ENCODE data around the gene SRCIN1.

SRCIN1 gene

GRCh38 chr17:38560503-38561318 lies 45.0 kb downstream of the SRCIN1 start:
- DNase-seq: peak in 3 of 6 experiments; percentile 17 to 36 (median 23)

- DNase-seq: no peak
These were observed 45.9 kb downstream of the SRCIN1 start for GRCh38 chr17:38559880-38560230.

- DNase-seq: peak; percentile 70 to 88 (median 80)
These were observed 46.5 kb downstream of the SRCIN1 start for GRCh38 chr17:38559051-38559879.

- peak in 1 of 6 experiments; percentile 39 for DNase-seq
These were observed 47.1 kb downstream of the SRCIN1 start for GRCh38 chr17:38558728-38559050.

GRCh38 chr17:38557836-38558727 lies 47.7 kb downstream of the SRCIN1 start:
- peak; percentile 69 to 86 (median 79) for DNase-seq

- no peak for DNase-seq
These were observed 48.4 kb downstream of the SRCIN1 start for GRCh38 chr17:38557396-38557795.

- no peak for DNase-seq
These were observed 49.5 kb downstream of the SRCIN1 start for GRCh38 chr17:38556239-38556638.

- DNase-seq: no peak
These were observed 51.1 kb downstream of the SRCIN1 start for GRCh38 chr17:38554430-38555350.

GRCh38 chr17:38552343-38552742 lies 53.4 kb downstream of the SRCIN1 start:
- no peak for DNase-seq

GRCh38 chr17:38551121-38551520 lies 54.6 kb downstream of the SRCIN1 start:
- DNase-seq: no peak

- DNase-seq: no peak
These were observed 55.1 kb downstream of the SRCIN1 start for GRCh38 chr17:38550661-38551060.

- DNase-seq: no peak
These were observed 56.5 kb downstream of the SRCIN1 start for GRCh38 chr17:38549285-38549684.

GRCh38 chr17:38547444-38547843 lies 58.3 kb downstream of the SRCIN1 start:
- no peak for DNase-seq

- DNase-seq: no peak
These were observed 59.4 kb downstream of the SRCIN1 start for GRCh38 chr17:38546396-38546795.

GRCh38 chr17:38545531-38546225 lies 60.1 kb downstream of the SRCIN1 start:
- no peak for DNase-seq

GRCh38 chr17:38544839-38545209 lies 60.9 kb downstream of the SRCIN1 start:
- DNase-seq: no peak

- no peak for DNase-seq
These were observed 61.4 kb downstream of the SRCIN1 start for GRCh38 chr17:38544175-38544838.

GRCh38 chr17:38543403-38544174 lies 62.2 kb downstream of the SRCIN1 start:
- DNase-seq: no peak

- no peak for DNase-seq
These were observed 63.5 kb downstream of the SRCIN1 start for GRCh38 chr17:38542286-38542685.

- no peak for DNase-seq
These were observed 64.5 kb downstream of the SRCIN1 start for GRCh38 chr17:38541281-38541680.
